Omental fat pad (tissue), 4 donors: ENCODE measurements around the gene ANKH. TPM values are rescaled to one million over a fixed set of nuclear protein-coding genes. Genes with fewer than 3 reads are reported as not detected.

Experiments
- ATAC-seq: fragments of 150-250 bp; one replicate; pipeline ENCODE4 v1.9.1; 2016; ENCODE audit warnings: mild to moderate bottlenecking, moderate library complexity; ENCODE audit not compliant: low FRiP score
- DNase-seq: peaks from one replicate; pipeline ENCODE4 v3.0.0-alpha.2; 2019; ENCODE audit warnings: low spot score
- CTCF ChIP-seq, 3 donors: fragments of 450-650 bp; IDR thresholded peaks; one replicate each; pipeline ENCODE4 v1.5.1; 2016 to 2017; ENCODE audit warnings: antibody characterized with exemption in 3 of 3, mild to moderate bottlenecking in 3 of 3, moderate library complexity in 2 of 3
- total RNA-seq, 4 donors: library from RNA; depleted of rRNA; stranded (reverse); fragments of >200 nt; gene quantifications; one replicate each; pipeline ENCODE4 v1.1.0, GENCODE V29; 2016

ANKH gene
- total RNA-seq, 4 donors from 2014 or later = 37.4 to 74.3 (median 39.2) TPM

- ATAC-seq = no peak
- DNase-seq = no peak
- no peak for TF ChIP-seq CTCF (IDR thresholded peaks at IDR 0.05)
These were observed 120.9 kb downstream of the ANKH start for GRCh38 chr5:14750712-14751111.

GRCh38 chr5:14749579-14750101 lies 121.9 kb downstream of the ANKH start:
- ATAC-seq (no peak), DNase-seq (no peak)
- no peak for TF ChIP-seq CTCF (IDR thresholded peaks at IDR 0.05)

GRCh38 chr5:14748180-14748900 lies 123.2 kb downstream of the ANKH start:
- DNase-seq (no peak), ATAC-seq (no peak)

DNA sequence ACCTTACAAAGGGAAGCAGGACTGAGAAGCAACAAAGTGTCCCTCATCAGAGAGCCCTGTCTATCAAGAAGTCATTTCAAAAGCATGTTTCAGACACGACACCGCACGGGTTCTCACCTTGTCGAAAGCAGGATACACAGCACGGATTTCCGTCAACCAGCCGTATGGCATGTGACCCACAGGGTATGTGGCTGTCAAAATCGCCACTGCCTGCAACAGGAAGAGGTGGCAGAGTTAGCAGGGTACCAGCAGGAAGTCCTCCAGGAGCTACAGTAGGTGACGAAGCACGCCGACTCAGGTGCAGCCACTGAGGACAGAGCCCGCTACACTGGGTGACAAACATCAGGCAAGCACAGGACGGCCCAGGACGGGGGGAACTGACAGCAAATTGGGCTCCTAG lies 125.8 kb downstream of the ANKH start:
- DNase-seq (no peak), ATAC-seq (no peak)

More at GRCh38 chr5:14748180-14748900, 123.2 kb downstream of the ANKH start:
- TF ChIP-seq CTCF (IDR thresholded peaks at IDR 0.05) = no peak

DNA sequence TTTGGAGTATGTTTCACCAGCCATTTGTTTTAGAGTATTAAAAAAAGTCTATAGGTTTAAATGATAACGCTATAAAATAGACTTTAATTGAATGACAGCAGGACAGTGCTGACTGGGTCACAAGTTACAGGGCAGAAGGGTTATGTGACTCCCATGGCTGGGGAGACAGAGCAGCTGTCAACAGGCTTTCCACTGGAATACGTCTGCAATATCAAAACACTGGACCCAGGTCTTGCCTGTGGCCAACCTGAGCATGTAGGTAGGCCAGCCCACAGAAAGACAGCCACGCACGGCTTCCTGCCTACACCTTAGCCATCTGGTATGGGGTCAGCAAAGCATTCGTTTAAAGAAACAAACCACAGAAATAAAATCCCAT lies 126.4 kb downstream of the ANKH start:
- DNase-seq = no peak
- no peak for TF ChIP-seq CTCF (IDR thresholded peaks at IDR 0.05)
- no peak for ATAC-seq

More for the DNA sequence above, 125.8 kb downstream of the ANKH start:
- TF ChIP-seq CTCF (IDR thresholded peaks at IDR 0.05) = no peak

GRCh38 chr5:14744296-14745187 lies 127.0 kb downstream of the ANKH start:
- no peak for DNase-seq
- no peak for TF ChIP-seq CTCF (IDR thresholded peaks at IDR 0.05)
- ATAC-seq = no peak
